Measurements from ENCODE around the gene LPAR5.

LPAR5 gene

DNA sequence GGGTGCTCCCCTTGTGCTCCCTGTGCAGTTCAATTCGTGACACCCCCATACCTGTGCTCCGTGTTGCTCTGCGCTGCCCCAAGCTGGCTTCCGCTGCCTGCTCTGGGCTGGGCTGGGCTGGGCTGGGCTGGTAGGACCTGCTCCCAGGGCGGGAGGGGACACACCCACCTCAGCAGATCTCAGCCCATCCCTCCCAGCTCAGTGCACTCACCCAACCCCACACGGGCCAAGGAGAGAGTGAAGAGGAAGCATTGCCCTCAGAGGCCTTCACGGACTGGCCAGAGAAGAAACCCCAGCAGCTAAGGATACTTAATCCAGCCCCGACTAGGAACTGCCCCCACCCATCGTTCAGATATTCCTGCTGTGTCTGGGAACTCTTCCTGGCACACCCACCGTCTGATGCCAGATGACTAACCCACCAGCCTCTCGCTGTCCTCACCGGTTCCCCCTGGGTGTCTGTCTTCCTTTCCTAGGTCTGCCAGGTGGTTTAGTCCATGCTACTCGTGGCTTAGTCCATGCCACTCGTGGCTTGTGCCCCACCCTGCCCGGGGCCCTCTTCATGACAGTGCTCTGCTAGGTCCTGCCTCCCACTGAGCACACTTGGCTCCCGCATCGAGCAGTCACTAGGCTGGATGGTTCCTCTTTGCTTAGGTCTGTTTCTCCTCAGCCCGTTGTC, at the start of gene LPAR5:
Gene LPAR5 (minus strand): TSS at position 104 of the 676 bp plus-strand sequence. CDS start 14,711 bp downstream, outside the sequence.
- H3K9ac ChIP-seq (ENCODE audit: low read length), result no peak within 1 kb of the TSS
- no peaks in the 10 kb centered on the region for H3K4me1 ChIP-seq (ENCODE audit: insufficient read depth, low read length)
- H3K9me3 ChIP-seq (ENCODE audit: low read length), result no peaks in the 10 kb centered on the region
- no peaks in the 10 kb centered on the region for H3K36me3 ChIP-seq (ENCODE audit: insufficient read depth, low read length)
- no peak within 1 kb of the TSS for H3K4me3 ChIP-seq (ENCODE audit: low read depth in 1 of 2, low read length in 2 of 2)
- no peaks in the 10 kb centered on the region for H3K27me3 ChIP-seq (ENCODE audit: control insufficient read depth in 1 of 2, insufficient read depth in 2 of 2, low read length in 2 of 2)
- H3K27ac ChIP-seq (ENCODE audit: low read depth, low read length), result no peak within 1 kb of the TSS

DNA sequence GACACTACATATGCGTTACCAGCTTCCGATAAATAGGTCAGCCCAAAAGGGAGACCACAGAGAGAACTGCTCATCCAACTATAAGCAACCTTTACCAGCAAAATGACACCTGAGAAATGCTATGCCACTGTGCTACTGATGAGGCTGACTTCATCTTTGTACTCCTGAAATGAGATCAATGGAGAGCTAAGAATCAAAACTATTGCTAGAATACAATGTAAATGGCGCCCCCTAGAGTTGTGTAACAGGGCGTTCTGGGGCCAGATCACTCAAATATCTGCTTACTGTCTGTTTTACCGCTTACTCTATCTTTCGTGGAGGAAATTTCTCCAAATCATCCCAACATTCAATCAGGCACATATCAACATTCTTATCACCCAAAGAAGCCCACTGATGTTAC, 48.9 kb upstream of the LPAR5 start:
- Histone ChIP-seq H3K4me1 (ENCODE audit: insufficient read depth, low read length) (peaks cover 20% of the 10 kb centered on the region), H3K27ac (ENCODE audit: low read depth, low read length) (no peak overlapping the region), H3K27me3 (ENCODE audit: control insufficient read depth in 1 of 2, insufficient read depth in 2 of 2, low read length in 2 of 2) (no peaks in the 10 kb centered on the region), H3K9ac (ENCODE audit: low read length) (no peak overlapping the region), H3K4me3 (ENCODE audit: low read depth in 1 of 2, low read length in 2 of 2) (no peak overlapping the region), H3K9me3 (ENCODE audit: low read length) (no peaks in the 10 kb centered on the region), H3K36me3 (ENCODE audit: insufficient read depth, low read length) (peaks cover 5% of the 10 kb centered on the region)

DNA sequence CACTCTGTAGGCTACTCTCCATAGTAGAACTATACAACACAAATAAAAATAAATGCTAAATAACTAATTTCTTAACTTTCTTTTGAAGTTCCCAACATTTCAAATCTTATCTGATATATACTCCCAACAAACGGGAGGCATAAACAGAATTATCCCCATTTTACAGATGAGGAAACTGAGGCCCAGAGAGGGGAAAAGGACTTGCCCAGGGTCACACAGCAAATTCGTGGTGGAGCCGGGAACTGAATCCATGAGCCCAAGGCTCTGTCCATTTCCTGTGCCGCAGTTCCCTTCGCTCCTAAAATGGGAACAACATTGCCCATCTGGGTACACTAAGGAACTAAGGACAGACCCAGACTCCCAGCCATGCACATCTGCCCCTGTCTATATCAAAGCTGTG, 41.2 kb upstream of the LPAR5 start:
- no peaks in the 10 kb centered on the region for H3K27me3 ChIP-seq (ENCODE audit: control insufficient read depth in 1 of 2, insufficient read depth in 2 of 2, low read length in 2 of 2)
- H3K36me3 ChIP-seq (ENCODE audit: insufficient read depth, low read length), result peaks cover 77% of the 10 kb centered on the region
- no peak overlapping the region for H3K4me3 ChIP-seq (ENCODE audit: low read depth in 1 of 2, low read length in 2 of 2)
- H3K9me3 ChIP-seq (ENCODE audit: low read length), result no peaks in the 10 kb centered on the region
- no peak overlapping the region for H3K27ac ChIP-seq (ENCODE audit: low read depth, low read length)
- H3K9ac ChIP-seq (ENCODE audit: low read length), result no peak overlapping the region
- H3K4me1 ChIP-seq (ENCODE audit: insufficient read depth, low read length), result no peaks in the 10 kb centered on the region

DNA sequence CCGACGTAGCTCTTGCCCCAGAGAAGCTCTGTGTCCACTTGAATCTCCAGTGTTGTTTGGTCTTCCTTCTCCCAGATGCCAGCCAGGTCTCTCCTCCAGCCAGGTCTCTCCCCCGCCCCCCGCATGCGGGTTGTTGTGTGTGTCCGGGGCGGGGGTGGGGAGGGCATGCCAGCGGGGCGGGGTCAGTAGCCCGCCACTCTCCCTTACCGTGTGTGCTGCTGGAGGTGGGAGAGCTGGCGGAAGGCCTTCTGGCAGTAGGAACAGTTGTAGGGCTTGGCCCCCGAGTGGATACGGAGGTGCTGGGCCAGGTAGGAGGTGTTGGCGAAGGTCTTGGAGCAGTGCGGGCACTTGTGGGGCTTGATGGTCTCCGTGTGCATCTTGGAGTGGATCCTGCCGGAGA, 36.4 kb upstream of the LPAR5 start:
- no peaks in the 10 kb centered on the region for H3K27me3 ChIP-seq (ENCODE audit: control insufficient read depth in 1 of 2, insufficient read depth in 2 of 2, low read length in 2 of 2)
- H3K36me3 ChIP-seq (ENCODE audit: insufficient read depth, low read length), result peaks cover 96% of the 10 kb centered on the region
- no peaks in the 10 kb centered on the region for H3K9me3 ChIP-seq (ENCODE audit: low read length)
- H3K27ac ChIP-seq (ENCODE audit: low read depth, low read length), result no peak overlapping the region
- no peaks in the 10 kb centered on the region for H3K4me1 ChIP-seq (ENCODE audit: insufficient read depth, low read length)
- no peak overlapping the region for H3K4me3 ChIP-seq (ENCODE audit: low read depth in 1 of 2, low read length in 2 of 2)
- H3K9ac ChIP-seq (ENCODE audit: low read length), result no peak overlapping the region

DNA sequence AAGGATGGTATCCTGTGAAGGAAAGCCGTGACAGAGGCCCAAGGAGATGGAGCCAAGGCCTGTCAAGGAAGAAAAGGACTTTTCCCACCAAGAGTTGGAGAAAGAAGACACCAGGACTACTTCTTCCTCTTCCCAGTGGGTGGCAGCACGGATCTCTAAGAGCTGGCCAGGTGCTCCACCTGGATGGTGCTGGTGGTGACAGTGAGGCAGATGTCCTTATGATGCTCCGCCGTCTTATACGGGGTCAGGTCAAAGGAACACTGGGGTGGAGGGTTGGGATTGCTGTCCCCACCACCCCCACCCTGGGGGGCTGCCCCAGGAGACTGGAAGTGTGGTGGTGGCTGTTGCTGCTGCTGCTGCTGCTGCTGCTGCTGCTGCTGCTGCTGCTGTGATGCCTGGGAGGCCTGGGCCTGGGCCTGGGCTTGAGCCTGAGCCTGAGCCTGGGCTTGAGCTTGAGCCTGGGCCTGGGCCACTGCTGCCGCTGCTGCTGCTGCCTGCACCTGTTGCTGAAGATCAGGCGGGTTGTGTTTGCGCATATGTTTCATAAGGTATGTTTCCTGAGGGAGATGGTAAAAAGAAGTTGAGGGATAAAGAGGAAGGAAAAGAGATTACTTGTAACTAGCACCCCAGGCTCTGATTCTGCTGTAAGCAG, 31.9 kb upstream of the LPAR5 start:
- no peak overlapping the region for H3K27ac ChIP-seq (ENCODE audit: low read depth, low read length)
- H3K9me3 ChIP-seq (ENCODE audit: low read length), result no peaks in the 10 kb centered on the region
- H3K4me1 ChIP-seq (ENCODE audit: insufficient read depth, low read length), result no peaks in the 10 kb centered on the region
- H3K4me3 ChIP-seq (ENCODE audit: low read depth in 1 of 2, low read length in 2 of 2), result no peak overlapping the region
- no peaks in the 10 kb centered on the region for H3K27me3 ChIP-seq (ENCODE audit: control insufficient read depth in 1 of 2, insufficient read depth in 2 of 2, low read length in 2 of 2)
- H3K9ac ChIP-seq (ENCODE audit: low read length), result no peak overlapping the region
- peaks cover 57% of the 10 kb centered on the region for H3K36me3 ChIP-seq (ENCODE audit: insufficient read depth, low read length)

DNA sequence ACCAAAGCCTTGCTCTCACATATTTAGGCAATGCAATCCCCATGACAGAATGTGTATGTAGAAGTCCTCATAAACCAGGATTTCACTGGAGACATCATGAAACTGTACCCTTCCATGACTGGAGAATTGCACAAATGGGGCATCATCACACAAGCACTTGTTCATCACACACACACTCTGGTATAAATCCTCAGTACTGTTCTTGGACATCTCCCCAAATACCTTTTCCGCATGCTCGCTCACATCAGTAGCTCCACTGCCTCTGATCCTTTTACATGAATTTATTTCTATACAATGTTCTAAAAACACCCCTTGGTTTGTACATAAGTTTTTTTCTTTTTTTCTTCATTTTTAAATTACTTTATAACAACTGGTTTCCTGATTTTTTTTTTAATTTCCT, 30.5 kb upstream of the LPAR5 start:
- Histone ChIP-seq H3K4me3 (ENCODE audit: low read depth in 1 of 2, low read length in 2 of 2) (no peak overlapping the region), H3K9me3 (ENCODE audit: low read length) (no peaks in the 10 kb centered on the region), H3K27ac (ENCODE audit: low read depth, low read length) (no peak overlapping the region), H3K27me3 (ENCODE audit: control insufficient read depth in 1 of 2, insufficient read depth in 2 of 2, low read length in 2 of 2) (no peaks in the 10 kb centered on the region), H3K36me3 (ENCODE audit: insufficient read depth, low read length) (peaks cover 42% of the 10 kb centered on the region), H3K9ac (ENCODE audit: low read length) (no peak overlapping the region), H3K4me1 (ENCODE audit: insufficient read depth, low read length) (peaks cover 12% of the 10 kb centered on the region)

DNA sequence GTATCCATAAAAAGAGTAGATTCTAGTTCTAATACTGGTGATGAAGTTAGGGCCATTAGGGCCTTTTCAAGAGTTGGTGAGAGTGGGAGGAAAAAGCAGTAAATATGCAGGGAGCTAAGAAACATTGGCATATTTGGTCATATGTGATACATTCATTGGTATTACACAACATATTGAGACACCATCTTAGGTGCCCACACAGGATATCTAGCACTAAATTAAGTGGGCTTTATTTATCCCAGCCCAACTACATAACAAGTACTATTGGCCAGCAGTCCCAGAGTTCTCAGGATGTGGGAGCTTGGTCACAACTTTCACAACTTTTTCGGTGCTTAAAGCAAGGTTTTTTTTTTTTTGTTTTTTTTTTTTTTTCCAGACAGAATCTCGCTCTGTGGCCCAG, 29.1 kb upstream of the LPAR5 start:
- Histone ChIP-seq H3K36me3 (ENCODE audit: insufficient read depth, low read length) (peaks cover 29% of the 10 kb centered on the region), H3K27ac (ENCODE audit: low read depth, low read length) (no peak overlapping the region), H3K27me3 (ENCODE audit: control insufficient read depth in 1 of 2, insufficient read depth in 2 of 2, low read length in 2 of 2) (no peaks in the 10 kb centered on the region), H3K9ac (ENCODE audit: low read length) (no peak overlapping the region), H3K9me3 (ENCODE audit: low read length) (no peaks in the 10 kb centered on the region), H3K4me1 (ENCODE audit: insufficient read depth, low read length) (peaks cover 12% of the 10 kb centered on the region), H3K4me3 (ENCODE audit: low read depth in 1 of 2, low read length in 2 of 2) (no peak overlapping the region)

DNA sequence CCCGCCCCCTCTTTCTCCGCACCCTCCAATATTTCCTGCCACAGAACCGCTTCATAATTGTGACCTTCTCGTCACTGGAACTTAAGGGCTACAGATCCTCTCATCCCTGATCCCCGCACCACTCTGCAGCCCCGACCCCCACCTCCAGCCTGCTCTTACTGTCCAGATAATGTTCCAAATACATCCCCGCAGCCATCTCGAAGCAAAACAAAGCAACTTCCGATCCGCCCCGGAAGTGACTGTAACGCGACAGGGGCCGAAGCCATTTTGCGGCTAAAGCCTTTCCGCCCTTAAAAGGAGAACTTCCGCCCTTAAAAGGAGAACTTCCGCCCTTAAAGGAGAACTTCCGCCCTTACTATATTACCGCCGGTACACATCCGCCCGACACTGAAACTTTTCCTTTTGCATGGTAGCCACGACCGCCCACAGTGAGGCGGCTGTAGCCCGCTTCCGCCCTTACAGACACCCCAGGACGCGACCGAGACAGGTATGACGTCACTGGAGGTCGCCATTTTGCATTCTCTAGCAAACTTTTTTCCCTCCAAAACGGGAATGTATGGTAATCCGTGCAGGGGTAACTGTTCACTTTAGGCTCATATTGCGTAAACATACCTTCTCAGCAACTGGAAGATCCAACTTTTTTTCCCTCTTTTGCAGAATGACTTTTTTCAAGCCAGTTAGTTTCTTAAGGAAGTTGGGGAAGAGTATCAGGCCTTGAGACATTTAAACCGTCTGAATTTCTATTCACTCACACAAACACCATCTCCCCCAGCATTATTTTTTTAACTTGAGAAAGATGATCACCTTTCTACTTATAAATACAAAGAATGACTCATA, 27.4 kb upstream of the LPAR5 start, which contains the start of gene ING4:
Gene ING4 (minus strand): TSS at position 214 of the 837 bp plus-strand sequence. CDS start 18 bp downstream, at position 196.
- peak within 1 kb of the TSS; percentile 87 for H3K27ac ChIP-seq (ENCODE audit: low read depth, low read length)
- H3K4me3 ChIP-seq (ENCODE audit: low read depth in 1 of 2, low read length in 2 of 2), result peak within 1 kb of the TSS; percentile 81 to 86
- peaks cover 18% of the 10 kb centered on the region for H3K36me3 ChIP-seq (ENCODE audit: insufficient read depth, low read length)
- peak within 1 kb of the TSS; percentile 69 for H3K9ac ChIP-seq (ENCODE audit: low read length)
- H3K27me3 ChIP-seq (ENCODE audit: control insufficient read depth in 1 of 2, insufficient read depth in 2 of 2, low read length in 2 of 2), result no peaks in the 10 kb centered on the region
- peaks cover 12% of the 10 kb centered on the region for H3K4me1 ChIP-seq (ENCODE audit: insufficient read depth, low read length)
- H3K9me3 ChIP-seq (ENCODE audit: low read length), result no peaks in the 10 kb centered on the region

DNA sequence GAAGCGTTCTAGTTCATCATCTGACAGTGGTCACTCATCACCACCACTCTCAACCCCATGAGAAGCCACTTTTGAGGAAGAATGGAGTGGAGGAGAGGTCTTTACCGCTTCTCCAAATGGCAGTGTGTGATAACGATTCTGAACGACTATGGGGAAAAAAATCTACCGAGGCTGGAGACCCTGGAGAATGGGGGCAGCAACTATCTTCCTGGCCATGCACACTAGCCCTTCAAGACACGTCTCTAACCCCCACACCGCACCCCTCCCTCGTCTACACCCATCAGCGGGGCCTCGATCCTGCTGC, 26.8 kb upstream of the LPAR5 start:
- H3K27ac ChIP-seq (ENCODE audit: low read depth, low read length), result peak overlapping the region; percentile 87
- H3K4me1 ChIP-seq (ENCODE audit: insufficient read depth, low read length), result peaks cover 12% of the 10 kb centered on the region
- H3K9ac ChIP-seq (ENCODE audit: low read length), result peak overlapping the region; percentile 69

DNA sequence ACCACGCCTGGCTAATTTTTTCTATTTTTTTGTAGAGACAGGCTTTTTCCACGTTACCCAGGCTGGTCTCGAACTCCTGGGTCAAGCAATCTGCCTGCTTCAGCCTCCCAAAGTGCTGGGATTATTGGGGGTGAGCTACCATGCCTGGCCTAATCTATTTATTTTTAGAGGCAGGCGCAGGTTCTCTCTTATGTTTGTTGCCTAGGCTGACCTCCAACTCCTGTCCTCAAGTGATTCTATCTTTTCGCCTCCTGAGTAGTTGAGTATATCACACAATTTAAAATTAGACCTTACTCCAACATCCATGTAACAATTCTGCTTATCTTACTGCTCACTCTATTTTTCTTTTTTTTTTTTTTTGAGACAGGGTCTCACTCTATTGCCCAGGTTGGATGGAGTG, 18.2 kb upstream of the LPAR5 start:
- Histone ChIP-seq H3K27ac (ENCODE audit: low read depth, low read length) (no peak overlapping the region), H3K27me3 (ENCODE audit: control insufficient read depth in 1 of 2, insufficient read depth in 2 of 2, low read length in 2 of 2) (no peaks in the 10 kb centered on the region), H3K4me1 (ENCODE audit: insufficient read depth, low read length) (no peaks in the 10 kb centered on the region), H3K9ac (ENCODE audit: low read length) (no peak overlapping the region), H3K36me3 (ENCODE audit: insufficient read depth, low read length) (peaks cover 60% of the 10 kb centered on the region), H3K9me3 (ENCODE audit: low read length) (no peaks in the 10 kb centered on the region), H3K4me3 (ENCODE audit: low read depth in 1 of 2, low read length in 2 of 2) (no peak overlapping the region)

More for the DNA sequence above, 26.8 kb upstream of the LPAR5 start:
- H3K4me3 ChIP-seq (ENCODE audit: low read depth in 1 of 2, low read length in 2 of 2), result peak overlapping the region; percentile 81 to 86
- H3K27me3 ChIP-seq (ENCODE audit: control insufficient read depth in 1 of 2, insufficient read depth in 2 of 2, low read length in 2 of 2), result no peaks in the 10 kb centered on the region
- H3K36me3 ChIP-seq (ENCODE audit: insufficient read depth, low read length), result peaks cover 15% of the 10 kb centered on the region
- H3K9me3 ChIP-seq (ENCODE audit: low read length), result no peaks in the 10 kb centered on the region

DNA sequence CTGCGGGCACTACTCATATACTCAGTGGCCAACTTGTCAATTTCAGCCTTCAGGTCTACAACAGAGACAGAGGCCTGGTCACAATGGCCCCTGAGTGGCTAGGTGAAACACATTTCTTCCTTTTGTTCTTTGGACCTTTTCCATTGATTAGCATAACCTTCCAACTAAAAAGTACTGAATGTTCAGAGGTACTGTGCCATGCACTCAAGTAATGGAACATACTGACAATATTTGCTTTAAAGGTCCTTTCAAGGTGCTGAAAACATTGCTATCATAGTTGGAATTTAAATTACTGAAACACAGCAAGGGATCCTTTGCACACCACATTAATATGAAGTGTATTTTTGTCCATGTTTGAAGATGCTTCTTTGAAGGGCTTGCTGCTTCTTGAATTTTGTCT, 17.6 kb upstream of the LPAR5 start:
- no peaks in the 10 kb centered on the region for H3K27me3 ChIP-seq (ENCODE audit: control insufficient read depth in 1 of 2, insufficient read depth in 2 of 2, low read length in 2 of 2)
- no peaks in the 10 kb centered on the region for H3K9me3 ChIP-seq (ENCODE audit: low read length)
- no peak overlapping the region for H3K27ac ChIP-seq (ENCODE audit: low read depth, low read length)
- H3K4me3 ChIP-seq (ENCODE audit: low read depth in 1 of 2, low read length in 2 of 2), result no peak overlapping the region
- H3K36me3 ChIP-seq (ENCODE audit: insufficient read depth, low read length), result peaks cover 57% of the 10 kb centered on the region
- H3K9ac ChIP-seq (ENCODE audit: low read length), result no peak overlapping the region
- no peaks in the 10 kb centered on the region for H3K4me1 ChIP-seq (ENCODE audit: insufficient read depth, low read length)

All from muscle layer of colon (tissue), 2 donors.